ENCODE results near the gene KCNC3. TPM values are rescaled to one million over a fixed set of nuclear protein-coding genes. Genes with fewer than 3 reads are reported as not detected.

The KCNC3 gene
- total and polyA plus RNA-seq, 2 of the 13 experiments (the other 11 are each of a cell fraction or from before 2014, with no cell fraction given) = 0.29 to 1.7 TPM

- TF ChIP-seq POLR2A (IDR thresholded peaks at IDR 0.05; ENCODE audit: insufficient read depth in 1 of 2, low read depth in 2 of 2, low read length in 2 of 2) (peak in 1 of 2 experiments; percentile 47; a peak in 1 of 4 replicates), CAMTA2 (CRISPR knock-in tag; IDR thresholded peaks at IDR 0.05; ENCODE audit: borderline replicate concordance) (no peak), ZNF263 (CRISPR knock-in tag; IDR thresholded peaks at IDR 0.05) (peak; percentile 78), ZNF549 (CRISPR knock-in tag; IDR thresholded peaks at IDR 0.05) (no peak), RFX5 (IDR thresholded peaks at IDR 0.05; ENCODE audit: low read depth, low read length) (no peak), ZNF678 (CRISPR knock-in tag; IDR thresholded peaks at IDR 0.05) (no peak), HOXA5 (CRISPR knock-in tag; IDR thresholded peaks at IDR 0.05) (peak; percentile 75; the same call in 1 of the 2 replicates), ELF1 (CRISPR knock-in tag; IDR thresholded peaks at IDR 0.05) (no peak), LBX2 (CRISPR knock-in tag; IDR thresholded peaks at IDR 0.05; ENCODE audit: borderline replicate concordance) (no peak; the same call in 1 of the 2 replicates), ZNF260 (CRISPR knock-in tag; IDR thresholded peaks at IDR 0.05; ENCODE audit: borderline replicate concordance, low read depth) (no peak), PHF20 (CRISPR knock-in tag; IDR thresholded peaks at IDR 0.05) (peak; percentile 50), ZHX2 (IDR thresholded peaks at IDR 0.05; ENCODE audit: low read depth) (no peak), ZHX2 (CRISPR knock-in tag; IDR thresholded peaks at IDR 0.05; ENCODE audit: borderline replicate concordance) (peak; percentile 93), HCFC1 (IDR thresholded peaks at IDR 0.05; ENCODE audit: low read depth, low read length) (peak; percentile 16; the same call in 1 of the 2 replicates), MYNN (CRISPR knock-in tag; IDR thresholded peaks at IDR 0.05; ENCODE audit: low read depth) (0 out of 2 replicates have a peak, but pooled peaks have one; percentile 78), ZNF605 (CRISPR knock-in tag; IDR thresholded peaks at IDR 0.05) (no peak), ZNF337 (CRISPR knock-in tag; IDR thresholded peaks at IDR 0.05; ENCODE audit: borderline replicate concordance, low read depth) (no peak)
Measured at GRCh38 chr19:50325310-50326100, 3.7 kb downstream of the KCNC3 start (continued).

All from HepG2 (cell line).